ENCODE measurements around the gene TTLL5.
A peak's percentile ranks its signal among the peaks of the same experiment; 100 is the strongest.

Gene TTLL5

GRCh38 chr14:75972801-75973421 lies 311.9 kb downstream of the TTLL5 start:
- Histone ChIP-seq H3K27me3 (ENCODE audit: control insufficient read depth, insufficient read depth, low read length) (no peaks in the 10 kb centered on the region), H3K4me3 (ENCODE audit: low read length) (no peak overlapping the region), H3K4me1 (ENCODE audit: control insufficient read depth, insufficient read depth, low read length) (peaks cover 6% of the 10 kb centered on the region), H3K9me3 (ENCODE audit: control insufficient read depth, low read length) (no peaks in the 10 kb centered on the region), H3K9ac (ENCODE audit: low read length) (no peak overlapping the region), H3K36me3 (ENCODE audit: control insufficient read depth, insufficient read depth, low read length) (no peaks in the 10 kb centered on the region)

- H3K9me3 ChIP-seq (ENCODE audit: control insufficient read depth, low read length), result no peaks in the 10 kb centered on the region
- no peak overlapping the region for H3K4me3 ChIP-seq (ENCODE audit: low read length)
- H3K9ac ChIP-seq (ENCODE audit: low read length), result no peak overlapping the region
- H3K36me3 ChIP-seq (ENCODE audit: control insufficient read depth, insufficient read depth, low read length), result no peaks in the 10 kb centered on the region
- H3K27me3 ChIP-seq (ENCODE audit: control insufficient read depth, insufficient read depth, low read length), result no peaks in the 10 kb centered on the region
- H3K4me1 ChIP-seq (ENCODE audit: control insufficient read depth, insufficient read depth, low read length), result peaks cover 19% of the 10 kb centered on the region
Measured at GRCh38 chr14:75976826-75977581, 316.0 kb downstream of the TTLL5 start.

GRCh38 chr14:75977582-75977943 lies 316.5 kb downstream of the TTLL5 start:
- Histone ChIP-seq H3K4me3 (ENCODE audit: low read length) (no peak overlapping the region), H3K4me1 (ENCODE audit: control insufficient read depth, insufficient read depth, low read length) (peaks cover 19% of the 10 kb centered on the region), H3K9ac (ENCODE audit: low read length) (no peak overlapping the region)

GRCh38 chr14:75978249-75978731 lies 317.2 kb downstream of the TTLL5 start:
- Histone ChIP-seq H3K36me3 (ENCODE audit: control insufficient read depth, insufficient read depth, low read length) (no peaks in the 10 kb centered on the region), H3K9me3 (ENCODE audit: control insufficient read depth, low read length) (no peaks in the 10 kb centered on the region), H3K4me1 (ENCODE audit: control insufficient read depth, insufficient read depth, low read length) (peaks cover 19% of the 10 kb centered on the region), H3K27me3 (ENCODE audit: control insufficient read depth, insufficient read depth, low read length) (no peaks in the 10 kb centered on the region), H3K4me3 (ENCODE audit: low read length) (no peak overlapping the region), H3K9ac (ENCODE audit: low read length) (no peak overlapping the region)

More at GRCh38 chr14:75977582-75977943, 316.5 kb downstream of the TTLL5 start:
- no peaks in the 10 kb centered on the region for H3K36me3 ChIP-seq (ENCODE audit: control insufficient read depth, insufficient read depth, low read length)
- no peaks in the 10 kb centered on the region for H3K9me3 ChIP-seq (ENCODE audit: control insufficient read depth, low read length)
- no peaks in the 10 kb centered on the region for H3K27me3 ChIP-seq (ENCODE audit: control insufficient read depth, insufficient read depth, low read length)

- H3K27me3 ChIP-seq (ENCODE audit: control insufficient read depth, insufficient read depth, low read length), result no peaks in the 10 kb centered on the region
- no peak overlapping the region for H3K9ac ChIP-seq (ENCODE audit: low read length)
- H3K9me3 ChIP-seq (ENCODE audit: control insufficient read depth, low read length), result no peaks in the 10 kb centered on the region
- no peak overlapping the region for H3K4me3 ChIP-seq (ENCODE audit: low read length)
- peaks cover 19% of the 10 kb centered on the region for H3K4me1 ChIP-seq (ENCODE audit: control insufficient read depth, insufficient read depth, low read length)
- H3K36me3 ChIP-seq (ENCODE audit: control insufficient read depth, insufficient read depth, low read length), result no peaks in the 10 kb centered on the region
Measured at GRCh38 chr14:75979071-75979571, 318.1 kb downstream of the TTLL5 start.

GRCh38 chr14:75979648-75980565 lies 318.9 kb downstream of the TTLL5 start:
- no peaks in the 10 kb centered on the region for H3K36me3 ChIP-seq (ENCODE audit: control insufficient read depth, insufficient read depth, low read length)
- peak overlapping the region; percentile 5 for H3K9ac ChIP-seq (ENCODE audit: low read length)
- H3K4me3 ChIP-seq (ENCODE audit: low read length), result no peak overlapping the region
- H3K27me3 ChIP-seq (ENCODE audit: control insufficient read depth, insufficient read depth, low read length), result no peaks in the 10 kb centered on the region
- H3K4me1 ChIP-seq (ENCODE audit: control insufficient read depth, insufficient read depth, low read length), result peaks cover 19% of the 10 kb centered on the region
- no peaks in the 10 kb centered on the region for H3K9me3 ChIP-seq (ENCODE audit: control insufficient read depth, low read length)

- H3K9me3 ChIP-seq (ENCODE audit: control insufficient read depth, low read length), result no peaks in the 10 kb centered on the region
- peaks cover 19% of the 10 kb centered on the region for H3K4me1 ChIP-seq (ENCODE audit: control insufficient read depth, insufficient read depth, low read length)
- H3K36me3 ChIP-seq (ENCODE audit: control insufficient read depth, insufficient read depth, low read length), result no peaks in the 10 kb centered on the region
- H3K4me3 ChIP-seq (ENCODE audit: low read length), result no peak overlapping the region
- H3K27me3 ChIP-seq (ENCODE audit: control insufficient read depth, insufficient read depth, low read length), result no peaks in the 10 kb centered on the region
- H3K9ac ChIP-seq (ENCODE audit: low read length), result peak overlapping the region; percentile 90
Measured at GRCh38 chr14:75980856-75981255, 319.8 kb downstream of the TTLL5 start.

GRCh38 chr14:75981426-75982265 lies 320.6 kb downstream of the TTLL5 start, which contains the start of gene TGFB3:
Gene TGFB3 (minus strand): TSS chr14:75981995. CDS start chr14:75980893, 1,102 bp downstream.
- Histone ChIP-seq H3K4me3 (ENCODE audit: low read length) (peak within 1 kb of the TSS; percentile 47), H3K36me3 (ENCODE audit: control insufficient read depth, insufficient read depth, low read length) (no peaks in the 10 kb centered on the region), H3K9ac (ENCODE audit: low read length) (peak within 1 kb of the TSS; percentile 90), H3K4me1 (ENCODE audit: control insufficient read depth, insufficient read depth, low read length) (peaks cover 25% of the 10 kb centered on the region), H3K27me3 (ENCODE audit: control insufficient read depth, insufficient read depth, low read length) (no peaks in the 10 kb centered on the region), H3K9me3 (ENCODE audit: control insufficient read depth, low read length) (no peaks in the 10 kb centered on the region)

- Histone ChIP-seq H3K9me3 (ENCODE audit: control insufficient read depth, low read length) (no peaks in the 10 kb centered on the region), H3K4me1 (ENCODE audit: control insufficient read depth, insufficient read depth, low read length) (peaks cover 27% of the 10 kb centered on the region), H3K36me3 (ENCODE audit: control insufficient read depth, insufficient read depth, low read length) (no peaks in the 10 kb centered on the region), H3K4me3 (ENCODE audit: low read length) (peak overlapping the region; percentile 47), H3K27me3 (ENCODE audit: control insufficient read depth, insufficient read depth, low read length) (no peaks in the 10 kb centered on the region), H3K9ac (ENCODE audit: low read length) (peak overlapping the region; percentile 90)
Measured at GRCh38 chr14:75982266-75983018, 321.4 kb downstream of the TTLL5 start.

- Histone ChIP-seq H3K4me3 (ENCODE audit: low read length) (no peak overlapping the region), H3K9me3 (ENCODE audit: control insufficient read depth, low read length) (no peaks in the 10 kb centered on the region), H3K36me3 (ENCODE audit: control insufficient read depth, insufficient read depth, low read length) (no peaks in the 10 kb centered on the region), H3K27me3 (ENCODE audit: control insufficient read depth, insufficient read depth, low read length) (no peaks in the 10 kb centered on the region), H3K4me1 (ENCODE audit: control insufficient read depth, insufficient read depth, low read length) (peaks cover 26% of the 10 kb centered on the region), H3K9ac (ENCODE audit: low read length) (peak overlapping the region; percentile 48)
Measured at GRCh38 chr14:75983019-75983358, 321.9 kb downstream of the TTLL5 start.

Data from mucosa of stomach (tissue), 1 donor.